DMS 273 (cell line): ENCODE data around the gene KREMEN2.
A peak's percentile ranks its signal among the peaks of the same experiment; 100 is the strongest.

ENCODE experiments used
- DNase-seq: peaks from one replicate; lab custom pipeline; 2025; ENCODE audit not compliant: unreplicated experiment; lab: John Stamatoyannopoulos, UW

Gene KREMEN2

DNA sequence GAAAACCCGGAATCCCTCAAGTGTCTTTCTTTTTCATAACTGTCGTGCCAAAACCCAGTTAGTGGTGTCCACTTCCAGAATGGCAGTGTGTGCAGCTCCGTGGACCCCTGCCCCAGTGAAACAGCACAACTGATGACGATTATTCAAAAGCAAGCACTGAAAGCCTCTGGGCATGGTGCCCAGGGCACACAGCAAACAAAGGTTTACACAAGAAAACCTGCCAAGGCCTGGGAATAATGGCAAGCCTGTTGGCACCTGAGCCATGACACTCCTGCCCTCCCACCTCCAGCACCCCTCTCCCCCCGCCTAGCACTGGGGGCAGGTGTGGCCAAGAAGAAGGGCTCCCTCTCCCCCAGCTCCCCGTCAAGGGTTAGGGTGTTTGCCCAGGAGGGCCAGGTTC lies 13.4 kb downstream of the KREMEN2 start:
- DNase-seq, result peak; percentile 53

DNA sequence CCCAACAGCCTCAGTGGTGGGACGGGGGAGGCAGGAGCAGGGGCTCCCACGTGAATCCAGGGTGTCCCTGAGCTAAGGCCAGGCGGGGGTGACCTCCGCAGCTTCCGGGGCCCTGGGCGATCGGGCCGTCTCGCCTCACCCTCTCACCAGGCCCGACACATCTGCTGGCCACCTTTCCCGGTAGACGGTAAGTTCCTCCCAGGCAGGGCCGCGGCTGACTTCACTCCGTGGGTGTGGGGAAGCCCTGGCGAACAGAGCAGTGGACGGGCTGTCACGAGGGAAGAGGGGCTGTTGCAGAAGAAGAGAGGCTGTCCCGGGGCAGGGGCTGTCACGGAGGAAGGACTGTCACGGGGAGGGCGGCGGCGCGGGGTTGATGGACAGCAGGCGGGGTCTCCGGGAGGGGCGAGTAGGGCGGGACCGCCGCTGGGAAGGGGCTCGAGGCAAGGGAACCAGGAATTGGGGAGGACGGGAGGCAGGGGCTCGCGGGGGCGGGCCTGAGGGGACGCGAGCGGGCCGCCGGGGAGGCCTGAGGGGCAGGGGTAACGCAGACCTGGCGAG lies 15.7 kb downstream of the KREMEN2 start:
- DNase-seq, result peak; percentile 64

DNA sequence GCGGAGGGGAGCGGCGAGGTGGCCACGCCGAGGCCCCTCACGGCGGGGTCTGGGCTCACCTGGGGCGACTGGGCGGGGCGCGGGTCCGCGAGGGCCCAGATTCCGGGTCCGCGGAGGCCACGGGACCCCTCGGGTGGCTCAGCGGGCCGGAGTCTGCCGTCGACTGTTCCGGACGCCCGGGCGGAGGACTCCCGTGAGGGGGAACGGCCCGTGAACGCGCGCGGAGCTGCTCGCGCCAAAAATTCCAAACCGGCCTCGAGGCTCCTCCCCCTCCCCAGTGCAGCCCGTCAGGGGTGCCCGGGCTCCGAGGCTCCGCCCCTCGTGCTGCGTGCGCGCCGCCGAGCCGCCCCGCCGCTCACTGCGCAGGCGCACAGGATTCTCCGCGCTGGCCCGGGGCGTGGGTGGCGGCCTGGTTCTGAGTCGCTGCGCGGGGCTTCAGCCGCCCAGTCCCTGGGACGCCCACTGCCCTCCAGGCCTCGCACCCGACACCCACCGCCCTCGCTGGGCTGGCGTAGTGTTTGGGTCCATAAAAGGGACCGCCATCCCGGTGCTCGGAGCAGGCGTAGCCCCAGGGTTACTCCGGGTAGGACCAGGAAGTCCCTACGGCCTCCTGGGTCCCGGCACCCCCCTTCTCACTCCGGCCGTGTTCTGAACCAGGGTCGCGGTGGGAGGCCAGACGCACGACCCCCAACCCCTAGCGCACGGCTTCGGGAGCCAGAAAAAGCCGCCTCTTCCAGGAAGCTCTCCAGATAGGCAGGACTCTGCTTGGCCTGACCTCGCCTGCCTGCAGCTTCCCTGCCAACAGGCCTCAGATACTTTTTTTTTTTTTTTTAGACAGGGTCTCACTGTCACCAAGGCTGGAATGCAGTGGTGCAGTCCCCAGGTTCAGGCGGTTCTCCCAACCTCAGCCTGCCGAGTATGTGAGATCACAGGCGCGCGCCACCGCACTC lies 16.4 kb downstream of the KREMEN2 start, which contains the start of gene PKMYT1:
Gene PKMYT1 (minus strand): TSS at position 220 of the 950 bp plus-strand sequence. CDS start 789 bp downstream, outside the sequence.
- DNase-seq, result peak; percentile 96

DNA sequence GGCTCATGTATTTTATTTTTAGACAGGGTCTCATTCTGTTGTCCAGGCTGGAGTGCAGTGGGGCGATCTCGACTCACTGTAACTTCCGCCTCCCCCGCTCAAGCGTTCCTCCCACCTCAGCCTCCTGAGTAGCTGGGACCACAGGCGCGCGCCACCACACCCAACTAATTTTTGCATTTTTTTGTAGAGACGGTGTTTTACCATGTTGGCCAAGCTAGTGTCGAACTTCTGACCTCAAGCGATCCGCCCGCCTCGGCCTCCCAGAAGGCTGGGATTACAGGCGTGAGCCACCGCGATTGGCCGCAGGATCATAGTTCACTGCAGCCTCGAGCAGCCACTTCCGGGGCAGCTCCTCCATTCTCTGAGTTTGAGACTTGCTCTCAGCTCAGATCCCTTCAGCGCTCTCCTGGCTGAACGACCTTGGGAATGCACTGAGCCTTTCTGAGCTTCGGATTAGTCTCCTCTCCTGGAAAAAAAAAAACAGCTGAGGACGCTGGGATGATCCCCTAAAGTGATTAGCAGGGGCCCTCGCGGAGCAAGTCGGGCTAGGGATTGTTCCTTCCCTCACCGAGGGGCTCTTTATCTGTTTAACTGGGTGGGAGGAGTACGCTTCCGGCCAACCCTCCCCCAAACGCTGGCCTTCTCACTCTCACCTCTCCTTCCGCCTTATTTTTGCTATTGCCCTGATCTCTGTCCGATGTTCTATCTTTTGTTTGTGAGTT lies 17.3 kb downstream of the KREMEN2 start:
- no peak for DNase-seq

DNA sequence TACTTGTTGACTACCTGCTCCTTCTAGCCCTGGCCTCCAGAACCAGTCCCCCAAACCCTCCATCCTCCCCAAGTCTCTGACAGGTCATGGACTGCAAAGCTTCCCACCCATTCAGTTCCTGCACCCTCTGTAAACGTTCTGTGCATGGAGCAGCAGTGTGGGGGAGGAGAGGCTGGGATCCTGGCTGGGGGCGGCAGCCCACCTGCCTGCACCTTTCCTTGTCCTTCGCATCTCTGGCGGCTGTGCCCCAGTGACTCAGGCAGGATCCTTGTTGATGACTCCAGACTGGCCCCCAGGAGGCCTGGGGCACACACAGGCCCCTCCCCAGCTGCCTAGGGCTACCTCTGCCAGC lies 17.8 kb downstream of the KREMEN2 start:
- DNase-seq, result no peak

DNA sequence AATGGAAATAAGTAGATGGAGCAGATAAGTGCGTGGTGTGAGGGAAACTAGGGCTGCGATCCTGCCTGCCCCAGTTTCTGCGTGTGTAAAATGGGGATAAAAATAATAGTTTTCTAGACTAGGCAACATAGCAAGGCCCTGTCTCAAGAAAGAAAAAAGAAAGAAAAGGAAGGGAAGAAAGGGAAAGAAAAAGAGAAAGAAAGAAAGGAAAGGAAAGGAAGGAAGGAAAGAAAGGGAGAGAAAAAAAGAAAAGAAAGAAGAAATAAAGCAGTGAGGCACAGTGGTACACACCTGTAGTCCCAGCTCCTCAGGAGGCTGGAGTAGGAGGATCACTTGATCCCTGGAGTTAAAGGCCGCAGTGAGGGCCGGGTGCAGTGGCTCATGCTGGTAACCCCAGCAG lies 18.3 kb downstream of the KREMEN2 start:
- DNase-seq, result no peak

DNA sequence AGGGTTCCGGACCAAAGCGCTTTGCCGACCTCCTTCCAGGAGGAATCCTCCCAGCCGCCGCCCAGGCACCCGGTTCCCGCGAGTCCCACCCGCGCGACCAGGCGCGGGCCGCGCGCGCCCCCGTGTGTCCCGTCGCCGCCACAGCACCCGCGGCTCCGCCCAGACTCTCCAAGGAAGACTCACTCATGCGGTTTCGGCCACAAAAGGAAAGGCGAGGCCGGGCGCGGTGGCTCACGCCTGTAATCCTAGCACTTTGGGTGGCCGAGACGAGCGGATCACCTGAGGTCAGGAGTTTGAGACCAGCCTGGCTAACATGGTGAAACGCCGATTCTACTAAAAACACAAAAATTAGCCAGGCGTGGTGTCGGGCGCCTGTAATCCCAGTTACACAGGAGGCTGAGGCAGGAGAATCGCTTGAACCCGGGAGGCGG lies 19.6 kb downstream of the KREMEN2 start:
- peak; percentile 93 for DNase-seq

DNA sequence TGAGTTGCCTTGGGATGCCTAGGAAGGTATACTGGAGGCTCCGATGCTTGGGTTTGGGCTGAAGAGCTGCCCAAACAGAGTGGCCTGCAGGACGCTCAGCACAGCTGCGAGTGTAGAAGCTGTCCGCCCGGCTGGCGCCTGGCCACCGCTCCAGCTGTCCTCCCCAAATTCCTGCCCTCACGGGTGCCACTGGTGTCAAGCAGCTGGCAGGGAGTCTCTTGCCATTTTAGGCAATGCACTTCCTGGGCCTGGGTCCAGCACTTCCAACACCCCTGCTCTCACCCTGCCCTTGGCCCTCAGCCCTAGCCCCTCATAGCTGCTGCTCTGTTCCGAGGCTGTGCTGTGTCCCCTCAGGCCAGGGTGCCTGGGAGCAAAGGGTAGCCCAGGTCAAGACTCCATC lies 21.4 kb downstream of the KREMEN2 start:
- DNase-seq, result peak; percentile 84

DNA sequence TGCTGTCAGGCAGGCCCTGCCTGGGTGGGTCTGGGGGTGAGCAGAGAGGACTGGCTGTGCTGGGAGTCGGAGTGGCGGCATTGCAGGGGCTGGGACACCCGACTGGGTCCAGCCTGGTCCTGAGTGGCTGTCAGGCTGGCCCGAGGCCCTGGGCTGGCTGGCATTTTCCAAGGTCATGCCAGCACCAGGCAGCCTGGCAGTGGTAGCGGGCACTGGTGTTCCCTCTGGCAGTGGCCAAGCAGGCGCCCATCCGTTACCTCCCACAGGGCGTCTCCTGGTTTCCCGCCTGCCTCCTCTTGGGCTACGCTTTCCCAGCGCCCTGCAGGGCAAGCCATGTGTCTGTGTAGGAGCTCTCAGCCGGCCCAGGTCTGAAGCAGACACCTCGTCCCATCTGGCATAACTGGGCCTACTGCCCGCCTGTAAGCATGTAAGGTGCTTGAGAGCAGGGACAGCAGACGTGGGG lies 21.8 kb downstream of the KREMEN2 start:
- DNase-seq, result peak; percentile 98

DNA sequence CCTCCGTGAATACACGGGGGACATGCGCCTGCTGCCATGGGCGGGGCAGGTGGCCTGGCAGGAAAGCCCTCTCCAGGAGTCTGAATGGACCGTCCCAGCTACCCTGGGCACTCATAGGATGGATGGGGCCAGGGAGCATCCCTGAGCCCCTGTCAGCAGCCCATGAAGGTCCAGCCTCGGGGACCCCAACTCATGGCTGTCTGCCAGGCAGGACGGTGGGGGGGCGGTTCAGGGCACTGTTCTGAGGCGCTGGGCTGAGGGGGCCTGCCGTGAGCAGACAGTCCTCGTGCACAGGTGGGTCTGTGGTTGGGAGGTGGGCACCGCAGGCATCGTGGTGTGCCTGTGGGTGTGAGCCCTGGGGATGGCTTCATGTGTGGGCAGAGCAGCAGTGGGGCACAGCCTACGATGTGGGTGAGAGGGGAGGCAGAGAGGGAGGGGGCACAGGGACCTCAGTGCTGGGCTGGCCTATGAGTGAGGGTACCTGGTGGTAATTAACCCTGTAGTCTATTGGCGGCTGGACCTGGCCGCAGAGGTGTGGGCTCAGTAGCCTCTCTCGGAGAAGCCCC lies 22.6 kb downstream of the KREMEN2 start:
- no peak for DNase-seq

DNA sequence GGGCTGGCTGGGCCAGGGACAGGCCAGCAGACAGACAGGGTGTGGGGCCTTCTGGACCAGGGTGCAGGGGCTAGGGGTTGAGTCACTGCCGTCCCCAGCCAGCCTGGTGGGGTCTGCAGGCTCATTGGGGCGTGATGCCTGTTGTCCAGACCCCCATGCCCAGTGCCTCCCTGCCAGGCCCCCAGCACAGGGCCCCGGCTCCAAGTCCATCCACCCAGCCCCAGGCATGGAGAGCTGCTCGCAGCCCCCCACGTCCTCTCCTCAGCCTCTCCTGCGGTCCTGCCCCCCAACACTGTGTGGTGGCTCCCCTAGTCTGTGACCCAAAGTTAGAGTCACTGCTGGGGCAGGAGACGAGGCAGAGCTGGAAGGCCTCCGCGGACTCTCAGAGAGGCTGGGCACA lies 23.2 kb downstream of the KREMEN2 start:
- DNase-seq, result no peak

DNA sequence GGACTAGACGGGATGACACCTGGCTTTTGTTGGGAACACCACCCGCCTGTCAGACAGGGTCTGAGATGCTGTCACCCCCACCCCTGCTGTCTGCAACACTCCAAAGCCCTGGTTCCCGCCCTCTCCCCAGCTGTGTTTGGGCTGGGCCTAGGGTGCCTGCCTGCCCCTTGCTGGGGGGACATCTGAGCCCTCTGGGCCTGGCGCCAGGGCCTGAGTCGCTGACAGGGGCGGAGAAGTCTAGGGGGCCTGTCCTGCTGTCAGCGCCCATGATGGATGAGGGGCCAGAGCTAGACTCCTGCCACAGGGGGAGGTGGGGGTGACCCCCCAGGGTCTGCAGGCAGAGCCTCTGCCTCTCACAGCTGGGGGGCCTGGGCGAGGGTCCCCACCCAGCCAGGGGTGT lies 23.8 kb downstream of the KREMEN2 start:
- peak; percentile 88 for DNase-seq

DNA sequence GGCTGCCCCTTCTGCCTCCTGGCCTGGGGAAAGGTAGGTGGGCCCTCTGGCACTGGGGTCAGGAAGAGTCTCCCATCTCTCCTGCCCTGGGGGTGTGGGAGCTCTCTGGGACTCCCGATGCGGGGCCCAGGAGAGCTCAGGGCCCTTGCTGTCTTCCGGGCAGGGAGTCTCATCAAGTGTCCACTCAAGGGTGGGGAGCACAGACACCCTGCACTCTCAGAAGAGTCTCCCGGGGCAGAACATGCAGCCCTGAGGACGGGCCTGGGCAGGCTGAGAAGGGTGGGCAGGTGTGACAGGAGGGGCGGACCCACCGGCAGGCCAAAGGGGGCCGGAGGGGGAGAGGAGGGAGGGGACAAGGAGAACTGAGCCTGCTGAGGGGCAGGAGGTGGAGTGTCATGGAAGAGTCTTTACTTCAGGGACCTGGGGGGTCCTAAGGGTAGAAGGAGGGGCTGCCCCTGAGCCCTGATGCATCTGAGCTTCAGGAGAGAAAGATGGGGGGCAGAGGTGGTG lies 24.6 kb downstream of the KREMEN2 start:
- no peak for DNase-seq

DNA sequence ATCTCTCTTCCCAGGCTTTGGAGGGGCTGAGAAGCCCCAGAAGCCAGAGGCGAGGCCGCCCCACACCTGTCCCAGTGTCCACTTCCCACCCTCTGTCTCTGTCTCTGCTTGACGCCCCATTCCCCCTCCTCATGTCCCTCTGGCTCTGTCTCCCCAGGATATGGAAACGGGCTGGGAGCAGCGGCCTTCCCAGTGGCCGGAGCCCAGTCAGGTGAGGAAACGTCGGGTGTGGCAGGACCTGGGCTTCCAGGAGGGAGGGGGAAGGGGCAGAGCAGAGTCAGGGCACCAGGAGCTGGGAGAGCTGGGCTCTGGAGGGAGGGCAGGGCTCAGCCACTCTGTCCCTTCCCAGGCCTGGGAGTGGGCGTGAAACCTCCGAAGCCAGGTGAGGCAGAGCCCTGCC lies 26.8 kb downstream of the KREMEN2 start:
- DNase-seq, result no peak

DNA sequence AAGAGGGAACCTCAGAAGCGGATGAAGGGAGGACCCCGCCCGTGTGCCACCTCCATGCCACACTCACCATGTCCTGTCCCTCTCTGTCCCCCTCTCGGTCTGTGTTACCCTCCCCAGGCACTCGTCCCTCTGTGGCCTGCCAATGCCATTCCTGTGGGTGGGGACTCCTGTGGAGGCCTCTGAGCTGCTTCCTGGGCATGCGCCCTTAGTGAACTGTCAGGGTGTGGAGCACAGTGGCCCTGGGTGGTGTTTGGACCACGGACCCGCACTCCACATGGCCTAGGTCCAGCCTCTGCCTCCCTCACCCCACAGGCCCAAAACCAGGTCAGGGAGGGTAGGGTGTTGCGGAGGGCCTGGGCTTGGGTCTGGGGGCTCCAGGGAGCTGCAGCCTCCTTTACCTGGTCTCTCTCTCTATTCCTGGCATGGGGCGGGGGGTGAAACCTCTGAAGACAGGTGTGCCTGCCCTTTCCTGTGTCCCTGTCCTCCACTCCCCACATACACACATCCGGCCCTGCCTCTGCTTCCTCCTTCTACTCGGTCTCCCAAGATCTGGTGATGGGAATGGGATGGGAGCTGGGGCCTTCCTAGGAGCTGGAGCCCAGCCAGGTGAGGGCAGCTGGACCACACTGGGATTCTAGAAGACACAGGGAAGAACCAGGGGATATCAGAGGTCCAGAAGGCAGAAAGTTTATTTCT lies 27.6 kb downstream of the KREMEN2 start:
- no peak for DNase-seq

DNA sequence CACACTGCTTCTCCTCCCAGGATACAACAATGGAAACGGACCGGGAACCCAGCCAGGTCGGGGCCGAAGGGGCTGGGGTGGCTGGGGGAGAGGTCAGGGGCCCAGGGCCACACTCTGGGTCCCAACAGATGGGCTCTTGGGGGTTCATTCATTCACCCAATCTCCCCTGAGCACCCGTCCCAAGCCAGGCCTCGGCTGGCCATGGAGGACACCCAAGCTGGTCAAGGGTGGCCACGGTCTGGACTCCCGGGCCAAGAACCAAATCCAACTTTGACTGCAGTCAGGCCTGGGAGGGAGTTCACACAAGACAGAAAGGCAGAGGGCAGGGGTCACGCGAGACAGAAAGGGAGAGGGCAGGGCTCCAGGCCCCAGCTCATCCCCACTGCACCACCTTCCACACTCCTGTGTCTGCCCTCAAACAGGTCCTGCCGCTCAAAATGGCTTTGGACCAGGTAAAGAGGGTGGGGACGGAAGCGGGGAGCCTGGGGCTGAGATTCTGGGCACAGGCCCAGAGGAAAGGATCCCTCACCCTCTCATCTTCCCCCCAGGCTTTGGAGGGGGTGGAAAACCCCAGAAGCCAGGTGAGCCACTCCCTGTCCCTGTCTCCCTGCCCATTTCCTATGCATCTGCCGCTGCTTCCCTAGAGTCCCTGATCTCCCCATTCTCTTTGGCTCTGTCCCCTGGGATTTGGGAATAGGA lies 28.5 kb downstream of the KREMEN2 start:
- DNase-seq, result no peak

DNA sequence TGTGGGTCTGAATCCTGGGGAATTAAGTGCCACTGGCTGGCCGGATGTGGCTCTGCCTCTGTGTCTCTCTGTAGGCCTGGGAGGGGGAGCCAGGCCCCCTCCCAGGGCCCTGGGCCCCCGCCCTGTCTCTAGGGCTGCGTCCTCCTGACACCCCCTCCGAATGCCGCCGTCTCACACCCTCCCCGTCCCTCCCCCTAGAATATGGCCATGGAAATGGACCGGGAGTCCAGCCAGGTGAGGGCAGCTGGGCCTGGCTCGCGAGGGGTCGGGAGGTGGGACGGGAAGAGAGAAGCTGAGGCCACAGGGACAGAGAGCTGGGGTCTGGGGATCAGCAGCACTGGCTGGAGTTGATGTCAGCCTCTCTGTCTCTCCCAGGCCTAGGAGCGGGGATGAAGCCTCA lies 32.2 kb downstream of the KREMEN2 start:
- no peak for DNase-seq

DNA sequence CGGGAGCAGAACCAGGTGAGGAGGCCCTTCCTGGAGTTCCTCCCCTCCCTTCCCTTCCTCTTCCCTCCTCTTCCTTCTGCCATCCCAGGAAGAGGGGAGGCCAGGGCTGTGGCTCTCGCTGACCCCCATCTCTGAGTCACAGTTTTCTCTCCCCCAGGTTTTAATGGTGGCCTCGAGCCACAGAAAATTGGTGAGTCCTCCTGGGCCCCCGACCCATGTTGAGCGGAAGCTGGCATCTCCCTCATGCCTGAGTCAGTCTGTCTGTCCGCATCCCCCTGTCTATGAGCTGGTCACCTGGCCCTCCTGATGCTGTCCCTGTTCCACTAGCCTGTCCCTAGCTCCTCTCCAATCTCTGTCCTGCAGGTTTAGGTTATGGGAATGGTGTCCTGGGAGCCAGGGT lies 35.9 kb downstream of the KREMEN2 start:
- no peak for DNase-seq

DNA sequence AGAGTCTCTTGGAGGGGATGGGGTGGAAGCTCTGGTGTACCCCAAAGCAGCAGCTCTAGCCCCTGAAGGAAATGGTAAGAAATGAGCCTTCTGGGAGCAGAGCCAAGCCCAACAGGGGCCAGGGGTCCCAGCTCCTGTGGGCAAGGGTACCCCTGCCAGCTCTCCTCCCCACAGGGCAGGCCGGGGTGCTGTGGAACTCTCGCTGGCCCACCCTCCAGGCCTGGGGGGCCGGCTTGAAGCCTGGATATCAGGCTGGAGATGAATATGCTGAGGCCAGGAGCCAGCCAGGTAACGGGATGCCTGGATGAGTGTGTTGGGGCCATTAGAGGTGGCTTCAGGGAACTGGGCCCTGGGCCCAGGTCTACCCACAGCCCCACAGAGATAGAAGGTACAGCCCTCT lies 36.5 kb downstream of the KREMEN2 start:
- DNase-seq, result no peak

DNA sequence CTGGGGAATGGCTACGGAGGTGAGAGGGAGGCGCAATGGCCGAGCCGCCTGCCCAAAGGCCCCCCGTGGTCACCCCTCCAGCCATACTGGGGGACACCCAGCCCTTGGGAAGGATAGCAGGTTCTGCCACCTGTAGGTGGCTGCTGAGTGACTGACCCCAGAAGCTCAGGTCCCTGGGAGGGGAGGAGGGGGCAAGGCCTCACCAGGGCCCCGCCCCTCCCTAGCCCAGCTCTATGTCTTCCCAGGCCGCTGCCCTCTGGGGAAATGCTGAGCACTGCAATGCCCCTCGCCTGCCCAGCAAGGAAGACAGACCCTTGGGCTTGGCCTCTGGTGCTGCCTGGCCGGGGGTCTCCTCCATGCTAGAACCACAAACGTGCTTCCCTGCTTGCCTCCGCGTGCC lies 37.2 kb downstream of the KREMEN2 start:
- no peak for DNase-seq
